GM21619 (cell line): ENCODE measurements around the gene CHAC1.
"Not testable (repeated sequence)": the region's sequence is repeated elsewhere in the genome, so short reads cannot be mapped to it uniquely, and the experiment has no call there.

Experiments
- ATAC-seq: cut with Tn5 transposase; IDR thresholded peaks from one replicate; pipeline ENCODE4 v1.9.1; 2021; ENCODE audit not compliant: unreplicated experiment

The CHAC1 gene

DNA sequence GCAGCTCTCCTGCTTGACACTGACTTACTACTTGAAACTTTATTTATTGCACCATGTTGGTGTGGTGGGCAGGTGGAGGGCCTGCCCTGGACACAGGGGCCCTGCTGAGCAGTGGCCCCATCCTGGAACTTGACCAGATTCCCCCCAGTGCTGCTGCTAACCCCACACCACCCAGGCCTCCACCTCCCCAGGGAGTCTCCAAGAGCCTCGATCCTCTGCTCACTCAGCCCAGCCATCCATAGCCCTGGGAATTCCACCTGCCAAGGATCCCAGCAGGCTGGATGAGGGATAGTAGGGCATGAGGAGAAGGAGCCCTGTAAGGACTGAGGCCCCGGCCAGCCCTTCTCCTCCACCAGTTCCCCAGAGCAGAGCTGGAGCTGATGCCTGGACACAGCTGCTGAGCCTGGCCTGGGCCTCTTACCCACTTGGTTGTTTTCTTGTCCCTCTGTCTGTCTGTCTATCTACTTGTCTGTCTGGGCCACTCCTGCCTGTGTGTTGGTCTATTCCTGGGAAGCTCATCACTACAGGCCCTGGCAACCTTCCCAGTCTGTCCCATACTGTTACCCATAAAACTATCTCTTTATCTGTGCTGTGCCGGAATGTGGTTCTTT lies 2.8 kb downstream of the CHAC1 start:
- ATAC-seq, result no peak

- no peak for ATAC-seq
Measured at GRCh38 chr15:40956541-40956982, 3.3 kb downstream of the CHAC1 start.

GRCh38 chr15:40957041-40957555 lies 3.8 kb downstream of the CHAC1 start:
- no peak for ATAC-seq

DNA sequence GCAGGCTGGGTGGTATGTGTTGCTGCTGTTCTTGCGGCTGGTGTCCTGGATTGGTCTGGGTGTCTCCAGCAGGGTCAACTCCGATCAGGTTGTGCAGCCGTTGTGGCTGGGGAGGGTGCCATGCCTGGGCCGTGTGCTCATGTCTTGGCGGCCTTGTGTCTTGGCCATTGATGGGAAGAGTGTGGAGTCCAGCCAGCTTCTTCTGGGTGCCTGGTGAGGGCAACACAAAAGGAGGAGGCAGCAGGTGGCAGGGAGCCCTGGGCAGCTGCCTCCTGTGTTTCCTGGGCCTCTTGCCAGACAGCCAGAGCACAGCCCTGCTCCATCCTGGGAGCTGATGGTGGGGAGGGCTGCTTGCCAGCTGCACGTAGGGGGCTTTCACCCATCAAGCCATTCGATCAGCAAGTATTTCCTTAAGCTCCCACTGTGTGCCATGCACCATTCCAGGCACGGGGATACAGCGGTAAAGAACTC lies 4.3 kb downstream of the CHAC1 start:
- ATAC-seq, result no peak

DNA sequence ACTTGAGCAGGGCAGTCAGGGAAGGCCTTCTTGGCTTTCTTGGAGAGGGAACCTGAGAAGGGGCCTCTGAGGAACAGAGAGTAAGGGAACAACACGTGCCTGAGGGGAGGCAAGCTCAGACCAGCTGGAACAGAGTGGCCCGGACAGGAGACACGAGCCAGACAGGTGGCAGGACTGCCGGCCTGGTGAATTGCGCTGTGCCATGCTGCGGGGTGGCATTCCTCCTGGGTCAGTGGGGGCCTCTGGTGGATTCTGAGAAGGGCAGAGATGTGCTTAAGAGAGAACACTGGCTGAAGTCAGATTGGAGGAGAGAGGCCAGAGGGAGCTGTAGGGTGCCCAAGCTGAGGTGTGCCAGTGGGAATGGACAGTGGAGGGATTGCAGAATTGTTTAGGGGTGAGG lies 4.9 kb downstream of the CHAC1 start:
- no peak for ATAC-seq

DNA sequence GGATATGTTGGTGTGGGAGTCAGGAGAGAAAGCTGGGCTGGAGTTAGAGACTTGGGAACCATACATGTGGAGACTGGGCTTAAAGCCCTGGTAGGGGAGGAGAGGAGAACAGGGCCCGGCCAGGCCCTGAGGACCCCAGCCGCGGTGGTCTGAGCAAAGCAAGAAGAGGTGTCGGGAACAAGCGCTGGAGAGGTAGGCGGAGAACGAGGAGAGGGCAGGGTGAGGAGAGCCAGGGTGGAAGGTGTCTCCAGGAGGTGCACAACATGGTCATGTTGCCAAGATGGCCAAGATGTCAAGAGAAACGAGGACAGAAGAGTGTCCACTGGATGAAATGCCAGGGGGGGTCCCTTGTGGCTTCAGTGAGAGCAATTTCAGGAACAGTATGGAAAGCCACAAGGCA lies 5.5 kb downstream of the CHAC1 start:
- no peak for ATAC-seq

DNA sequence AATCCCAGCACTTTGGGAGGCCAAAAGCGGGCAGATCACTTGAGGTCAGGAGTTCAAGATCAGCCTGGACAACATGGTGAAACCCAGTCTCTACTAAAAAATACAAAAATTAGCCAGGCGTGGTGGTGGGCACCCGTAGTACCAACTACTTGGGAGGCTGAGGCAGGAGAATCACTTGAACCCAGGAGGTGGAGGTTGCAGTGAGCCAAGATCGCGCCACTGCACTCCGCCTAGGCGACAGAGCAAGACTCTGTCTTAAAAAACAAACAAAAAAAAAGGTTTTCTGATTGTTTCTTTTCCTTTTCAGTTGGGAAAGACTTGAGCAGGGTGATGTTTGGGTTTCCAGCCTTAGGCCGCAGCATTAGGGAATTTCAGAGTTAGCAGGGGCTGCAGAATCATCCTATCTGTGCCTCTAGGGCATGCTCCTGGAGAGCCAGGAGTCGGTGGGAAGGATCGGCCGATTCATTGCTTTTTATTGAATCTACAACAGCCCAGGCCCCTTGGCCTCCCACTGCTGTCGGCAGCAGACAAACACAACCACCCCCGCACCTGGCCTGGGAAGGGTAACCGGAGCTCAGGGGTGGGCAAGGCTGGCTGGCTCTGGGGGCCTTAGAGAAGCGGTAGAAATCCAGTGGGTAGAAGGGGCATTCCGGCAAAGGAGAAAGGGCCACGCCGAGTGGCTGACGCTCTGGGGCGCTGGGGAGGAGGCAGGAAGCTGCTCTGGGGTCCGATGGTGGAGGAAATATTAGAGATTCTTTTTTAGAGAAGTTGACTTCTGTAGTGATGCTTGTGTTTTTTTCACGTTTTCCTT lies 6.3 kb downstream of the CHAC1 start:
- ATAC-seq, result no peak

GRCh38 chr15:40960151-40960885 lies 7.0 kb downstream of the CHAC1 start:
- no peak for ATAC-seq

DNA sequence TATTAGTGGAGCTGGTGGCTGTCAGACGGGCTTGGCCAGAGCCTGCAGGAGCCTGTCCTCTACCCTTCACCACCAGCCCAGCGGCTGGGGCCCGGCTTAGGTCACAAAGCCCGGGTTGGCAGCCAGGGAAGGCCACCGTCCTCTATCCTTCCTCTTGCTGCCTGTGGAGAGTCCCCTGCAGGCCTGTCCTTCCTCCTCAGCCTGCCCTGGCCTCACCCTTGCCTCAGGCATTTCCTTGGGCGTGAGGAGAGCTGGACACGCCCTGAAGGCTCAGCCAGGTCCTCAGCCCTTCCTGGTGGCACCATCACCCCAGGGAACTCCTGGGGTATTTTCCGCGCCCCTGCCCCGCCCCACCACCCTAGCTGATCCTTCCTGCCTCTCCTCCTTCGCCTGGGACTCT lies 7.7 kb downstream of the CHAC1 start:
- no peak for ATAC-seq

DNA sequence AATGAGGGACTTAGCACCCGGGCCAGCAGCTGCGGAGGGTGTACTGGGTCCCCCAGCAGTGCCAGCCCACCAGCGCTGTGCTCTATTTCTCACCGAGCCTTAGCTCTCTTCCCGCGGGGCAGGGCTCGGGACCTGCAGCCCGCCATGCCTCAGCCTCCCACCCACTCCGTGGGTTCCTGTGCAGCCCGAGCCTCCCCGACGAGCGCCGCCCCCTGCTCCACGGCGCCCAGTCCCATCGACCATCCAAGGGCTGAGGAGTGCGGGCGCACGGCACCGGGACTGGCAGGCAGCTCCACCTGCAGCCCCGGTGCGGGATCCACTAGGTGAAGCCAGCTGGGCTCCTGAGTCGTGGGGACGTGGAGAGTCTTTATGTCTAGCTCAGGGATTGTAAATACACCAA lies 8.5 kb downstream of the CHAC1 start:
- ATAC-seq, result not testable (repeated sequence)

- not testable (repeated sequence) for ATAC-seq
Measured at GRCh38 chr15:40962317-40962716, 9.0 kb downstream of the CHAC1 start.

DNA sequence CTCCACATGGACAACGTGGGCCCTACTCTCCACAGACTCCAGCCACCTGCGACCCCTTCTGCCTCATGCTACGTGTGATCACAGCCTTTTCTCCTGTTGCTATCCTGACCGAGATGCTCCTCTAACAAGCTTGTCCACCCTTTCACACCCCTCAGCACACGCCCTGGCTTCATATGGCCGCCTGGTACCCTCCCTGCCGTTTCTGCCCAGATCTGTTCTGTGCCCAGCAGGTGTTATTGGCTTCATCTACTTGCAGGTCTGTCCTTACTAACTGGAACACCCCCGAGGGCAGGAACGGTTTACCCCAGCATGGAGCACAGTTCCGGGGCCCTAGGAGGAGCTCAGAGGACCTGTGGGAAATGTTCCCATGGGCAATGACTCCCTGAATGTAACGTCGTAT lies 9.9 kb downstream of the CHAC1 start:
- no peak for ATAC-seq

- no peak for ATAC-seq
Measured at GRCh38 chr15:40964006-40964405, 10.7 kb downstream of the CHAC1 start.

DNA sequence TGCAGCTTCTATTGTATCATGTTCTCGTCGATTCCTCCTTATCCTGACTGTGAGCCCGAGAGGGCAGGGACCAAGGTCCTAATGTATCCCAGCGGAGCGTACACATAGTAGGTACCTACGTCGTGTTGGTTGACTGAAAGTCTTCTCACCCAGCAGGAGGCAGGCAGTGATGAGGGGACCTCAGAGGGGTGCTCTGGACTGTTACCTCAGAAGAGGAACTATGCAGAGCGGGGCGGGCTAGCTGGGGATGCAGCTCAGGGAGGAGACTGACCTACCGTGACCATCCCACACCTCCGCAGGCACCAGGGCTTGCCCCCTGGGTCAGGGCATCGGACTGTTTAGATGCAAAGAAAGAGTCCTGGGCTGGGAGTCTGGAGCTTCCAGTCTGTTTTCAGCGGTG lies 11.4 kb downstream of the CHAC1 start:
- no peak for ATAC-seq

DNA sequence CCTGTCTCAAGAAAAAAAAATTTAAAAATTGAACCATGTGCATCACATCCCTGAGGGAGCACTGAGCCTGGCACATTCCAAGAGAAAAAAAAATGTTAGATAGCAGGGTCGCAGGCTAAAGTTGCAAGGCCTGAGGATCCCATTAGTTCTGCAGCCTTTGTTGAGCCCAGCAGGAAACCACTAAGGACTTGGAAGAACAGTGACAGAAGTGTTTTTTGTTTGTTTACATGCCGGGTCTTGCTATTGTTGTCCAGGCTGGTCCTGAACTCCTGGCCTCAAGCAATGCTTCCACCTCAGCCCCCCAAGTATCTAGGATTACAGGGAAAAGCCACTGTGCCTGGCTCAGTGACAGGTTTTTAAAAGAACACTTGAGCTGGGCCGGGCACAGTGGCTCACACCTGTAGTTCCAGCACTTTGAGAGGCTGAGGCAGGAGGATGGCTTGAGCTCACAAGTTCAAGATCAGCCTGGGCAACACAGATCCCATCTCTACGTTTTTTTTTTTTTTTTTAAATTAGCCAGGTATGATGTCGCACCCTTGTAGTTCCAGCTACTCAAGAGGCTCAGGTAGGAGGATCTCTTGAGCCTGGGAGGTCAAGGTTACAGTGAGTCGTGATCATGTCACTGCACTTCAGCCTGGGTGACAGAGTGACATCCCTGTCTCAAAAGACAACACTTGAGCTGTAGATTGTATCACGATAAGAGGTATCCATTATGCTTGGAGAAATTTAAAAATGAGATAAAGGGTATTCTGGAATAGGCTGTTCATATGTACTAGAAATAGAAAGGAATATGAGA lies 15.2 kb downstream of the CHAC1 start:
- no peak for ATAC-seq

DNA sequence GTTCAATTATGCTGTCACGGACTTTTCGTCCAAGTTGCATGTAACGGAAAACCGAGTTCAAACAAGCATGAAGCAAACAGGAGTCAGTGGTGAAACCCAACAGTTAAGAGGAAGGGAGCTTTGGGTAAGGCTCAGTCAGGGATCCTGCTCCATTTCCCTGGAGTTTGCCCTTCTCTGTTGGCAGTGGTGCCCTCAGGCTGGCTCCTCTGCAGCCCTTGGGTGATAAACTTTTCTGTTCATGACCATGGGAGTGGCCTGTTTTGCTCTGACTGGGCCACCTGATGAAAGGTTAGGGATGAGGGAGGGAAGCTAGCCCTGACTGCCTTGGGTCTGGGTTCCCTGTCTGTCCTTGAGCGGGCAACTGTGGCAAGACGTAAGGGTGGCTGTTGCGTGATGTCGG lies 16.1 kb downstream of the CHAC1 start:
- no peak for ATAC-seq

DNA sequence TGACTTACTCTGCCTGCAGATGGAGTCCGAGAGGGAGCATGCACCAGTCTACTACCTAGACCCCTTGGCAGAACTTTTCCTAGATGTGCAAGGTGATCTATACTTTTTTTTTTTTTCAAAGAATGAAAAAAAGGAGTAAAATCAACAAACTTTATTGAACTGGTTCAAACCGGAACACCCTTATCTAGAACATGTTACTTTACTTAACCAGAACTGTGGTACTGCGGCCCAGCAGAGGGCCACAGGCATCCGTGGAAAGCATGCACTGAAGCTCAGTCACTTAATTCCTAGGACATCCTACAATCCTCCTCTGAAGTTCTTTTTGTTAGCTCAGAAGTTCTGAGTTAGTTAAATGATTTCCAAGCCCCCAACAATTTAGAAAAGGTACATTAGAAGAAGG lies 21.6 kb downstream of the CHAC1 start:
- ATAC-seq, result no peak

GRCh38 chr15:40976819-40977218 lies 23.5 kb downstream of the CHAC1 start:
- no peak for ATAC-seq

- no peak for ATAC-seq
Measured at GRCh38 chr15:40978141-40978540, 24.9 kb downstream of the CHAC1 start.

- ATAC-seq, result no peak
Measured at GRCh38 chr15:40978562-40978961, 25.3 kb downstream of the CHAC1 start.

GRCh38 chr15:40981186-40981585 lies 27.9 kb downstream of the CHAC1 start:
- ATAC-seq, result no peak
